Cortex of kidney (tissue), 1 donor: Measurements from ENCODE around the gene GPR50.

Source experiments
- DNase-seq: peaks from one replicate; lab custom pipeline; 2025; lab: John Stamatoyannopoulos, UW

GPR50 gene

DNA sequence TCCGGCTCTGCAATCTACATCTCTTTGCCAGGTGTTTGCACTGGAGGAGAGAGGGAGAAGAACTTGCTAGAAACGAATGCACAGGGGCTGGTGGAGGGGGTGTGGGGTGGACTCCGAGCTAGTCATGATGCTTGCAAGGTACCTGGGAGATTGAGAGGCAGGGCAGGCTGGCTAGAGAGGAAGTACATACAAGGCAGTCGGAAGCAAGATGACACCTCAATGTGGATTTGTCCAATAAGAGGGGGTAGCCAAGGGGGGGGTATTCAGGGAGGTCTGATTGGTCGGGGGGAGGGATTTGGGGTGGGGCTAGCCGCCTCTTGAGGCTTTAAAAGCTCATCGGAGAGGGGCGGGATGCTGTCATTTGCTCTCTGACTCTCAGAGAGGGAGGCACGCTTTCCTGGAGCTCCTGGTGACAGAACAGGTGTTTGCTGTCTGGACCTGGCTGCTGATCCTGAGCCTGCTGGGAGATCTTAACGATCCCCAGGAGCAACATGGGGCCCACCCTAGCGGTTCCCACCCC lies at the start of gene GPR50:
GPR50 (plus strand) TSS at position 354 of the 520 bp plus-strand sequence; CDS start at position 492, 138 bp downstream.
- DNase-seq = no peak

DNA sequence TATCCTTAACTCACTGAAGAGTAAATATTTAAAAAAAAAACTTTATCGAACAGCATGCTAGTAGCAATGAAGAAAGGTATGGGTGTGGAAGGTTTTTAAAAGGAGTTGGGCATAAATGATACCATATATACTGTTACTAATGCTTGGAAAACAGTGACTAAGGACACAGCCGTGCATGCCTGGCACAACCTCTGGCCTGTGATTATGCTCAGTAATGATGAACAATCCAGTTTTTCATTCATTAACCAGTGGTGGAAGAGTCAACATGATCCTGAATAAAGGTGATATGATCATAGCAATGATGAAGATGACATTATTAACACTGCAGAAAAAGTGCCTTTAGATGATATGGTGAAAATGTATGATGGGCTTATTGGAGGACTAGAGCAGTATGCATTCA lies 43.9 kb upstream of the GPR50 start:
- no peak for DNase-seq

DNA sequence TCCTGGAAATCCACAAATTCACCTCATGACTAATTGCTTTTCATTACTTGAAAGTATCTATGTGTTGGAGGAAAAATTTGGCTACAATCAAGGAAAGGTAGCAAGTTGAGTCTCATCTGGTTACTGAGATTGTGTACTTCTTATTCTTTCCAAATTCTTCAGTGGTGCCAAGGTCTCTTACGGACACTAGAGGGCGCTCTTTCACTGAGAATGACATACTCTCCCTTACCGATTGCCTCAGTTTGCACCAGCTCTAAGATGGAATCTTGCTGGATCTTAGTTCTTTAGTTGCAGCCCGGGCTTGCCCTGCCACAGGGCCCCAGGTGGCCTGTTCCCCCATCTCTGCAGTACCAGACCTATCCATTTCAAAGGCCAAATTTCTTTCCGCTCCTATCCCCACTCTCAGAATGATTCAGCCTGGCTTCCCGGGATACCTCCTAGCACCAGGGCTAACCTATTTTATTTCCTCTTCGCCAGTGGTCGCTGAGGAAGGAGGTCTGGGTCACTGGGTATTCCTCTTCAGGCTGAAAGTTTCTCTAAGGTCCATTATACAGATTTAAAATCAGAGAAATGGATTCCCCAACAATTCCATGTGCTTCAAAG lies 24.6 kb upstream of the GPR50 start:
- no peak for DNase-seq

DNA sequence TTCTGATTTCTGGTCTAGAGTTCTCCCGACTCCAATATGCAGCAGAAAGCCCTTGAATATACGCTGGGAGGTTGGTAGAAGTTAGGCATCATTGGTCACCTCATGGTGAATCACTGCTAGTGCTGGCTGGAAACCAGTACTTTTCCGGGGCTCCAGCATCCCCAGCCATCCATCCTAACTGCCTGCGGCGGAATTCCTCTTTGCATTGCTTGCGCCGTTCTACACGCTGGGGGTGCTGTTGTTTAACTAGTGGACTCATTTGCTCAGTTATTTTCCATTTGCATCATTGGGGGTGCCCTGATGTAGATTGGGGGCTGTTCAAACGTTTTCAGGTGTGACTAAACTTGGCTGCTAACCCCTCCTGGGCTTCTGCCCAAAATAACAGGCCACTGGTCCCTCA lies 23.3 kb upstream of the GPR50 start:
- no peak for DNase-seq

DNA sequence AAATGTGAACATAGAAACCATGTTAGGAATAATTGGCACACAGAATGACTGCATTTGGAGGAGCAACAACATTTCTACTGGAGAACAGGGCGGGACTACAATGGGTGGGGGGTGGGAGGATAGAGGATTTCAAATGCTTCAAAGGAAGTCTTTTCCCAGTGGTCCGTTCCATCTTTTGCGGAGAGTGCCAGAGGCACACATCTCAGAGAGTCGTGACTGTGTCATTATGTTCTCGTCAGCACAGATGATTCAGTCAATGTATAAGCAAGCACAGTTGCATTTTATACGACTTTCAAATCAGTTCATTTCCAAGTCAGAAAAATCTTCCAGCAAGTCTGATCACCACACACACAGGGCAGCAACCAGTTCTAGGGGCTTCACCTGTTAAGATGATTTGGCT lies 22.7 kb upstream of the GPR50 start:
- no peak for DNase-seq

DNA sequence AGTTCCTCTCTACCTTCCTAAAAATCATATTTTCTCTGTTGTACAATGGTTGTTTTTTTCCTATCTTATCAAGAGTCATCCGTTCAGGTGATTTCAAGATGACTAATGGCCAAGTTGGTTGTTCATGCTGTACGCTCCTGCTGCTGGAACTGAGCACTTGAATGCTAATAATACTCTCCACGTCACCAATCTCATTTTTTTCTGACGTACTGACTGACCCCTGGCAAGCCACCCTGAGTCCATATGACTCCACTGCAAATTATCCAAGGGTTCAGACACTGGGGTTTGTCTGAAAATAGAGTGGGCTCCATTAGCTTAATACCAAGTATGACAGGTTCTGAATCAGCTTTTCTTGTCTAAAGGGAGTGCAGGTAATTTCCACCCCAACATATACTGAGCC lies 21.1 kb upstream of the GPR50 start:
- DNase-seq = no peak

DNA sequence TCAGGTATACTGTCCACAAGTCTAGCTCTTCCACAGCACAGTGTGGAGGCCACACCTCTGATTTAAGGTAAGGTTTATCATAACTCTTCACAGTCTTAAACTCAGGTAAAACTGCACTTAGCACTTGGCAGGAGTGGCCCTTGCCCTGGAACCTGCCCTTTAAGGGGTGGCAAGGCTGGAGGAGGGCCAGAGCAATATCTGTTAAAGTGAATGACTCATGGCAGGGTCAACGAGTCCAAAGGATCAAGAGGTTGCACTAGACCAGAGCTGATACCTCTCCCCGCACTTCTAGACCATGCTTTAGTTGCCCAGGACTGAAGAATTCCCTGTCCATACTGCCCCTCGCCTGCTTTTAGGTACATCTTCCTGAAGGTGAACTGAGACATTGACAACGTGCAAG lies 14.7 kb upstream of the GPR50 start:
- no peak for DNase-seq

DNA sequence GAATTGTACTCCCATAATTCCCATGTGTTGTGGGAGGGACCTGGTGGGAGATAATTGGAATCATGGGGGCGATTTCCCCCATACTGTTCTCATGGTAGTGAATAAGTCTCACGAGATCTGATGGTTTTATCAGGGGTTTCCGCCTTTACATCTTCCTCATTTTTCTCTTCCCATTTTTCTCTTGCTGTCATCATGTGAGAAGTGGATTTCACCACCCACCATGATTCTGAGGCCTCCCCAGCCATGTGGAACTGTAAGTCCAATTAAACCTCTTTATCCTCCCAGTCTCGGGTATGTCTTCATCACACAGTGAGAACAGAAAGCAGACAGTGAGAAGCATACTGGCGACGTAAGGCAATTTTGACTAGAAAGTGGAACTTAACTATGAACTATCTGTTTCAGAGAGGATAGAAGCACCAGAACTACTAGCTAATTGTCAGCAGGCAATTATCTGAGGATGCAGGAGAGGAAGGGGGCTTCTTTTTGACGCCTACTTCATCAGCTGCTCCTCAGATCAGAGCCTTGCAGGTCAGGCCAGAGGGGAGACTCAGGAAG lies 8.5 kb upstream of the GPR50 start:
- DNase-seq = no peak

DNA sequence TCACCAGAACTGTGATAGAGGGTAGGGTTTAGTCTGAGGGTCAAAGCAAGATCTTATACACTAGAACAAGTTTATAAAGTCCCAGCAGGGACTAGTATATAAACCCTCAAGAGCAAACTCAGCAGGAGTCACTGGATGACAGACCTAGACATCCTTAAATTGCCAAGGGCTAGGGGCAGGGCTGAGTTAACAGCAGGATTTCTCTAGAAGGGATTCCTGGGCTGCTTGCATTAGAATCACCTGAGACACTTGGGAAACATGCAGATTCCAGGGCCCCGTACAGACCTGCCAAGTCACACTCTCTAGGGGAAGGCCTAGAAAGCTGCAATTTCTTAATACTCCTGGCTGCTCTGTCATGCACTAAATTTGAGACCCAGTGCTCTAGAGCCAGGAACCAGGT lies 6.6 kb upstream of the GPR50 start:
- no peak for DNase-seq

DNA sequence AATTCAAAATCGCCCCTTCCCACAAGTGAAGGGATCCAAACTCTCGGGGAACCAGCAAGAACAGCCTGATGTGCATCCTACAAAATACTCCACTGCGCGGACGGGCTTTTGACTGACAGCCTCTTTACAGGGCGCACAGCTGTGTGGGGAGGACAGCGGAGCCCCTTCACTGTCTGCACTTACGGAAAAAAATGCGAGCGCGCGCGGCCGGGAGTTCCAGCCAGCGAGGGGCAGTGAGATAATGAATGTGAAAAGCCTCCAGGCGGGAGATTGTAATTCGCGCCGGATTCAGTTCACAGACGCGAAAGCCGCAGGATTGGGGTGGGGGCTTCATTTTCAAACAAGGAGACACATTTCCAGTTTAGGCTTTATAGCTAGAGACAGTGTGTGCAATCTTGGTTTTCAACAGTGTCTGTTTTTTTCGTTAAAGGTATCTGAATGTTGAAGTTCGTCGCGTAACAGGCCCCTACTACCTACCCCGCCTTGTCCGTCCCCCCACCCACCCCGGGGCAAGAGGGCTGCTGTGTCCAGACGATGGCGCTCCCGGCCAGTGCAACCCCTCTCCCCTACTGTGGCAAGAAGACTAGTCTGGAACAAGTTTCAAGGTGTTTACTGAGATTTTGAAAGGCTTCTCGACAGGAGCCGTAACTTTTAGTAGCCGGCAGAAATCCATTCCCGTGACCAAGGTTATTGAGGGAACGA lies 1.7 kb upstream of the GPR50 start:
- DNase-seq = no peak

DNA sequence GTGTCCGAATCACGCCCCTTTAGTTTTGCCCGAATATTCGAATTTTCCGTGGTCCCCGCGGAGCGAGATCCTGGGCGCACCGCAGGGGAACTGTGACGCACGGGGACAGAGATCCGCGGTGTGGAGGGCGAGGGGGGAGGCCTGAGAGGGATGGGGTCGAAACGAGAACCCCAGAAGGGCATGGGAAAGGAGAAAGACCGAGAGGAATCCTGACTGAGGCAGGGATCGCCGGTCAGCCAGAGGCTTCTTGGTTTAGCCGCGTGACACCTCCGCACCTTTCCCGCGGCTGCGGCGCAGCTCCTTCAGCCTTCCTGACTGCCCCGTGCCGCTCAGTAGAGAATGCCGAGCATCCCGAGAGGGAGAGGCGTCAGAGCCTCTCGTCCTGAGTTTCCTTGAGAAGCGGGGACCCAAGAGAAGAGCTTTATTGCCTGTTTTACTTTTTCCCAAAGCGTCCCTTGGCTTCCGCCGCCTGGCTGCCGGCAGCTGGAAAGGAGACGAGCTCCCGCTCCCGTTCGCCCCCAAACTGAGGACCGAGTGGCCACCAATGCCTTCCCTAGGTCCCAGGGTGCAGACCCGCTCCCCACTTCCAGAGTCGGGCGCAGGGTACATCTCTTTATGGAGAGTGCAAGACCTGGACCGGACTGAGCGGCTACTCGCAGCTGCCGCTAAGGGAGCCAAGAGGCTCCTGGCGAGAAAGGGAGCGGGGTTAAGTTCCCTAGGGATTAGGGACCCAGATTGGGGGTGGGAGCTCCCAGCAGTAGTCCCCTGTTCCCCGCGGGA lies 911 bp upstream of the GPR50 start:
- DNase-seq = no peak

DNA sequence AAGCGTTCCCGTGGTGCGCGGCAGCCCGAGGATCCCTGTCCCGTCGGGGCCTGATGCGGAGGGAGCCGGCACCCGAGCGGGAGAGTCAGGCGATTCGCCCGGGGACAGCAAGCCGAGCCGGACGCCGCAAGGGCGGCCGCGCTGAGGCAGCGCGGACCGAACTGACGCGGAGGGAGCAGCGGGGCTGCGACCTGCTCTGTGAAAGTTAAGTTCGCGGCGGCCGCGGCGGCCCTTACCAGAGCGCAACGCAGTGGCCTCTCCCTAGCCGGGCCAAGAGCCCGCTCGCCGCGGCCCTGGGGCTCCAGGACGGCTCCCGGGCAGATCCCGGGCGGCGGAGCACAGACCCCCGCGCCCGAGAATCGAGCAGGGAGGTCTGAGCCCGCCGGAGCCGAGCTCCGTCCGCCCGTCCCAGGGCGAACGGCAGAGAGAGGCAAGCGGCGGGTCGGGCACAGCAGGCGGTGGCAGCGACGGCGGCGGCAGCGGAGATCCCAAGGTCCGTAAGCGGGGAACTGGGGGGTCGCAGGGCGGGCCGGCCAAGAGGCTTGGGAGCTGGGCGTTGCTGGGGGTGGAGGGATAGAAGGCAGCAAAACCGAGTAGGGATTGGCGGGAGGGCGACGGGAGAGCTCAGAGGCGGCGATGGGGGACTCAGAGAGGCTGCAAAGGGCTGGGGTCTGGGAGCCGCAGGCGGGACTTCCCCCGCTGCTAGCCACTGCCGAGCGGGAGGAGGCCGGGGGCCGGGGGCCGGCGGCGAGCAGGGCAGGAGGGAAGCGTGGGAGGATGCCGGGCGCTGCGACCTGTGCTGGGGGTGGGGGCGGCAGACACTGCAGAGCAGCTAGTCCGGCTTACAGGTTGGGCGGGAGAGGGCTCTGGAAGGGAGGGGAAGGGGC lies 1.0 kb downstream of the GPR50 start:
- no peak for DNase-seq

DNA sequence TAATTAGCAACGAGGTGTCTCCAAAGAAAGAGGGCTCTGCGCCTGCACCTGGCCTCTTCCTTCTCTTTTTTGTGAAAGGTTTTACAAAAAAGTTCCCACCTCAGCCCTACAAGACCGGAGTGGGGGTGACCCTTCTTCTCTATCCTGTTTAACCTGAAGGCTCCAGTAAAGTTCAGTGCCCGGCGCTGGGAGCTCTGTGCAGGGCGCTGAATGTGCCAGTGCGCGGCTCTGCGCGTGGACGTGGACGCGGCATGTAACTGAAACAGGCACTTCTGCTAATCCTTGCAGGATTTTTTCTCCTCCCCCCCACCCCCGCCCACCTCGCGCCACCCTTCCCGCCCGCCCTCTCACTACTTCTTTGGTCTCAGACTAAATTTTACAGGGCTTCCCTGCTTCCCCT lies 2.4 kb downstream of the GPR50 start:
- no peak for DNase-seq

DNA sequence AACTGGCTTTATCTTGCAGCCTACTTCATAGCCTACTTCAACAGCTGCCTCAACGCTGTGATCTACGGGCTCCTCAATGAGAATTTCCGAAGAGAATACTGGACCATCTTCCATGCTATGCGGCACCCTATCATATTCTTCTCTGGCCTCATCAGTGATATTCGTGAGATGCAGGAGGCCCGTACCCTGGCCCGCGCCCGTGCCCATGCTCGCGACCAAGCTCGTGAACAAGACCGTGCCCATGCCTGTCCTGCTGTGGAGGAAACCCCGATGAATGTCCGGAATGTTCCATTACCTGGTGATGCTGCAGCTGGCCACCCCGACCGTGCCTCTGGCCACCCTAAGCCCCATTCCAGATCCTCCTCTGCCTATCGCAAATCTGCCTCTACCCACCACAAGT lies 4.0 kb downstream of the GPR50 start:
- no peak for DNase-seq

DNA sequence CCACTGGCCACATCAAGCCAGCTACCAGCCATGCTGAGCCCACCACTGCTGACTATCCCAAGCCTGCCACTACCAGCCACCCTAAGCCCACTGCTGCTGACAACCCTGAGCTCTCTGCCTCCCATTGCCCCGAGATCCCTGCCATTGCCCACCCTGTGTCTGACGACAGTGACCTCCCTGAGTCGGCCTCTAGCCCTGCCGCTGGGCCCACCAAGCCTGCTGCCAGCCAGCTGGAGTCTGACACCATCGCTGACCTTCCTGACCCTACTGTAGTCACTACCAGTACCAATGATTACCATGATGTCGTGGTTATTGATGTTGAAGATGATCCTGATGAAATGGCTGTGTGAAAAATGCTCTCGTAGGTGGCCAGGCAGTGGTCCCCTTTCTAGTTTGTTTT lies 4.7 kb downstream of the GPR50 start:
- no peak for DNase-seq

DNA sequence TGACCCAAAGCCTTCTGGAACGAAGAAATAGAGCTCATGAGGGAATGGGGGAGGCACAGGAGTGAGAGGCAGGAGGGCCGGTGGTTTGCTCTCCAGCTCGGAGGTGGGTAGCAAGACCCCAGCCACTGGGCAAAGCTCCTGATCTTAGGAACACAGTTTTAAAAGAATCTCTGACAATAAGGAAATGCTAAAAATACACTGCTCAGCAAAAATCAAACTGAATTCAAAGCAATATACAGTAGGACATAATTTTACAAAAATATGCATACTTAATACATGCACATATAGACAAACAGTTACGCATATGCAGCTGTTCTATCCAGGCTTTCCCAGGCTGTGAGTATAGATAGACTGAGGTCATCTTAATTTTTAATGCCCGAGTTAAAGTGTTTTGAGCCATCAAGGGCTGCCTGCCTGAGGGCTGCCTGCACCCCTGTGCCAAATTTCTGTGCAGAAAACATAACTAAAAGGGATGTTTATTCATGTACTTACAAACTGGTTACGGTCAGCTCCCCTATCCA lies 6.9 kb downstream of the GPR50 start:
- no peak for DNase-seq

DNA sequence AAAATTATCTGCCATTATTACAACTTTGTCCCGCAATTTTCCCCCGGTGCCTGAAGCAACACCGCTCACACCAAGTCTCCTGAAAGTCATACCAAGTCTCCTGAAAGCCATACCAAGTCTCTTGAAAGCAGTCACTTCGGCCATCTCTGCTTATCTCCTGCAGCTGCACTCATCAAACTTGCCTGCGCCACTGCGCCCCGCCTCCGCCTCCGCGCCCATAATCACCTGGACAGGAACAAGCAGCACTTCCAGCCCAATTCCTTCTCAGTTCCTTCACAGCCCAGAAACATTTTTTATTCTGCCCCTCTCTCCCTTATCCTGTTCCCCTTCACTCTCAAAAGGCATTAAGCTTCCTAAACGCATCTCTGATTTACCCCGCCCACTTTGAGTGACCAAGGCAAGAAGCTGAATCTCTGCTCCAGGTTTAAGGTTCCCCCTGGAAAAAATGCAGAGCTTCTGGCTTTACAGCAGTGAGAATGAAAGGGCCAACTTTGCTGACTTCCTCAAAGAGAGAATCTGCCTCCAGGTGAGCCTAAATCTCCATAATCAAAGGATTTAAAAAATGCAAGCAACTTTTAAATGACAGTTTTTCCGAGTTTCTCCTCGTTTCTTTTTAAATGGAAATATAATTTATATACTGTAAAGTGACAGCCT lies 7.7 kb downstream of the GPR50 start:
- DNase-seq = no peak

DNA sequence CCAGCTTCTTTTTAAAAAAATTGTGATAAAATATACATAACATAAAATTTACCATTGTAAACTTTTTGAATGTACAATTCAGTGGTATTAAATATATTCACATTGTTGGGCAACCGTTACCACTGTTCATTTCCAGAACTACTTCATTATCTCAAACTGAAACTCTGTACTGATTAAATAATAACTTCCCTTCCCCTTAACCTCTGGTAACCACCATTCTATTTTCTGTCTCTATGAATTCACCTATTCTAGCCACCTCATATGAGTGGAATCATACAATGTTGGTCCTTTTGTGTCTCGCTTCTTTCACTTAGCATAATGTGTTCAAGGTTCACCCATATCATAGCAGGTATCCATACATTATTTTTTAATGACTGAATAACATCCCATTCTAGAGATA lies 8.3 kb downstream of the GPR50 start:
- DNase-seq = no peak

DNA sequence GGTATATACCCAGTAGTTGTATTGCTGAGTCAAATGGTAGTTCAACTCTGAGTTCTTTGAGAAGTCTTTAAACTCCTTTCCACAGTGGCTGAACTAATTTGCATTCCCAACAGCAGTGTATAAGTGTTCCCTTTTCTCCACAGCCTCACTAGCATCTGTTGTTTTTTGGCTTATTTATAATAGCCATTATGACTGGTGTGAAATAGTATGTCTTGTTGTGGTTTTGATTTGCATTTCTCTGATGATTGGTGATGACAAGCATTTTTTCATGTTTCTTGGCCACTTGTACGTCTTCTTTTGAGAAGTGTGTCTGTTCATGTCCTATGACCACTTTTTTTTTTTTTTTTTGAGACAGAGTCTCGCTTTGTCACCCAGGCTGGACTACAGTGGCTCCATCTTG lies 30.5 kb downstream of the GPR50 start:
- no peak for DNase-seq

DNA sequence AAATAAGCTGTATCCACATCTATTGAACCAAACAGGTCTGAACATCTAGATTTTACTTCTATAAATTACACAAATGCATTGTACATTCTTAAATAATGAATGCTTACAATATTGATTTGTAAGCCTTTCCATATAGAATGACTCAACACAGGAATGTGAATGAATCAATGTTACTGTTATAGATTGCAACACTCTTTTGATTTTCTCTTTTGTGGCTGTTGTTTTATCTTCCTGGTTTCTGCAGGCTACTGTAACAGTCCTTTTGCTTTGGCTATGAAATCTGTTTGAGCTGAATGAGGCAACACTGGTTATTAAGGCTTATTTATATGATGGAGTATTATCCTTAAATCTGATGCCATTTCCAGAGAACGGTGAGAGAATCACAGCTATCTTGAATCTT lies 49.5 kb downstream of the GPR50 start:
- no peak for DNase-seq

DNA sequence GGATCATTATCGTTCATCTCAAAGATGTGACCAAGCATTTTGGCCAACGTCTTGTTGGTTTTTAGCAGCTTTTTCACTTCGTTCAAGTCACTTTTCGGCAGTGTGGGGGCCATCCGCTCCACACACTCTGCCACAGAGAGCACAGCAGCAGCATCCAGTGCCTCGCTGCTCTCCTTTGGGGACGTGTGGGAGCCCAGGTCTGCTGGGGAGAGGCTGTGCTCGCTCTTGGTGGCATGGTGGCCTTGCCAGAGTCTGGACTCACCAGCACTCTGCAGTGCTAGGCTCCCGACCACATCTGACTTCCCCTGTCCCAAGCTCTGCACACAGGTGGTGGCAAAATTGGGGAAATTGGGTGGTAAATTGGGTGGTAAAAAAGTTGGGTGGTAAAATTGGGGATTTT lies 50.6 kb downstream of the GPR50 start:
- DNase-seq = no peak
